Activated naive CD4-positive, alpha-beta T cell treated with anti-CD3 and anti-CD28 coated beads for 36 hours (primary cell): ENCODE data around the gene KIRREL1. TPM values are rescaled to one million over a fixed set of nuclear protein-coding genes. Genes with fewer than 3 reads are reported as not detected.

ENCODE experiments used
- CTCF ChIA-PET: fragments of 350-600 bp; sonication (Branson Sonifier 250); formaldehyde crosslinking; loops from one replicate; lab custom pipeline; 2021; ENCODE audit warnings: antibody characterized with exemption; lab: Charles Lee
- DNase-seq: peaks from one replicate; pipeline ENCODE4 v3.0.0-alpha.2; 2020
- H3K27ac Mint-ChIP-seq: one replicate; pipeline ENCODE4 v1.8.0; 2021; ENCODE audit warnings: mild to moderate bottlenecking, mixed read lengths
- H3K27me3 Mint-ChIP-seq: one replicate; pipeline ENCODE4 v1.8.0; 2021; ENCODE audit warnings: low read depth, mixed read lengths
- H3K36me3 Mint-ChIP-seq: one replicate; pipeline ENCODE4 v1.8.0; 2021; ENCODE audit warnings: low read depth, mixed read lengths
- H3K4me1 Mint-ChIP-seq: one replicate; pipeline ENCODE4 v1.8.0; 2021; ENCODE audit warnings: low read depth, mixed read lengths
- H3K4me3 Mint-ChIP-seq: one replicate; pipeline ENCODE4 v1.8.0; 2021; ENCODE audit warnings: mild to moderate bottlenecking, moderate library complexity, mixed read lengths
- H3K9me3 Mint-ChIP-seq: one replicate; pipeline ENCODE4 v1.8.0; 2021; ENCODE audit warnings: mixed read lengths
- intact Hi-C: fragments of 100-400 bp; cut with micrococcal nuclease; formaldehyde crosslinking; loops from one replicate; pipeline ENCODE4 v1.15.1; 2023
- total RNA-seq, 2 experiments: library from RNA; stranded (reverse); gene quantifications; one replicate each; pipeline ENCODE4 v1.2.3, GENCODE V29; 2021

Gene KIRREL1
- total RNA-seq, 2 experiments from 2014 or later: 0.05 TPM; not detected in 1

DNA sequence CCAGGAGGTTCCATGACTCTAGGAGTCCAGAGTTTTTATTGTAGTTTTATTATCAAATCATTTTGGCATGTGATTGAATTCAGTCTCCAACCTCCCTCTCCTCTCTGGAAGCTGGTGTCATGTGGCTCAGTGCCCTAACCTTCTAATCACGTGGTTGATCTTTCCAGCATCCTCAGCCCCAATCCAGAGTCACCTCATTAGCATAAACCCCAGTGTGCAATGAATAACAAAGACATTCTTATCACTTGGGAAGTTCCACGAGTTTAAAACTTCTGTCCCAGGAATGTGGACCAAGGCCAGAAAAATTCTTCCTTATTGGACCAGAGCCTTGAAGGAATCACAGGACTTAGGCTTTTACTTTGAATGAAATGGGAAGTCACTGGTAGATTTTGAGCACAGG lies 52.2 kb downstream of the KIRREL1 start:
- Mint-ChIP-seq H3K9me3 (no peaks in the 10 kb centered on the region), H3K36me3 (no peaks in the 10 kb centered on the region), H3K4me1 (no peaks in the 10 kb centered on the region), H3K27ac (no peak overlapping the region), H3K4me3 (no peak overlapping the region), H3K27me3 (peaks cover 2% of the 10 kb centered on the region)
- intact Hi-C loops: no loop called here
- CTCF ChIA-PET: interaction anchor here (1.5 kb wide), 1 partner anchor 10 kb away, joined by 4 read pairs; no protein-coding TSS in a partner anchor
- no peak for DNase-seq

GRCh38 chr1:158046715-158047510 lies 53.5 kb downstream of the KIRREL1 start:
- Mint-ChIP-seq H3K27ac (no peak overlapping the region), H3K27me3 (no peaks in the 10 kb centered on the region), H3K4me3 (no peak overlapping the region), H3K36me3 (no peaks in the 10 kb centered on the region), H3K4me1 (no peaks in the 10 kb centered on the region), H3K9me3 (no peaks in the 10 kb centered on the region)
- intact Hi-C loops: no loop called here
- CTCF ChIA-PET: interaction anchor here (1.5 kb wide), 1 partner anchor 11 kb away, joined by 4 read pairs; no protein-coding TSS in a partner anchor
- DNase-seq: no peak

GRCh38 chr1:158048371-158049067 lies 55.1 kb downstream of the KIRREL1 start:
- H3K27me3 Mint-ChIP-seq: no peaks in the 10 kb centered on the region
- H3K4me1 Mint-ChIP-seq: no peaks in the 10 kb centered on the region
- intact Hi-C loops: no loop called here
- CTCF ChIA-PET: no interaction called here
- H3K4me3 Mint-ChIP-seq: no peak overlapping the region
- H3K9me3 Mint-ChIP-seq: no peaks in the 10 kb centered on the region
- no peaks in the 10 kb centered on the region for H3K36me3 Mint-ChIP-seq
- H3K27ac Mint-ChIP-seq: no peak overlapping the region
- no peak for DNase-seq

GRCh38 chr1:158049853-158050252 lies 56.4 kb downstream of the KIRREL1 start:
- intact Hi-C loops: no loop called here
- CTCF ChIA-PET: no interaction called here
- no peaks in the 10 kb centered on the region for H3K27me3 Mint-ChIP-seq
- H3K9me3 Mint-ChIP-seq: no peaks in the 10 kb centered on the region
- no peak overlapping the region for H3K27ac Mint-ChIP-seq
- no peaks in the 10 kb centered on the region for H3K4me1 Mint-ChIP-seq
- H3K36me3 Mint-ChIP-seq: no peaks in the 10 kb centered on the region
- no peak overlapping the region for H3K4me3 Mint-ChIP-seq
- DNase-seq: no peak

GRCh38 chr1:158053276-158053675 lies 59.8 kb downstream of the KIRREL1 start:
- no peak for DNase-seq
- CTCF ChIA-PET: interaction anchor here (0.6 kb wide), 1 partner anchor 62 kb away, joined by 3 read pairs; no protein-coding TSS in a partner anchor
- H3K27me3 Mint-ChIP-seq: no peaks in the 10 kb centered on the region
- intact Hi-C loops: no loop called here
- no peaks in the 10 kb centered on the region for H3K36me3 Mint-ChIP-seq
- H3K4me1 Mint-ChIP-seq: no peaks in the 10 kb centered on the region
- H3K4me3 Mint-ChIP-seq: no peak overlapping the region
- H3K27ac Mint-ChIP-seq: no peak overlapping the region
- H3K9me3 Mint-ChIP-seq: no peaks in the 10 kb centered on the region

DNA sequence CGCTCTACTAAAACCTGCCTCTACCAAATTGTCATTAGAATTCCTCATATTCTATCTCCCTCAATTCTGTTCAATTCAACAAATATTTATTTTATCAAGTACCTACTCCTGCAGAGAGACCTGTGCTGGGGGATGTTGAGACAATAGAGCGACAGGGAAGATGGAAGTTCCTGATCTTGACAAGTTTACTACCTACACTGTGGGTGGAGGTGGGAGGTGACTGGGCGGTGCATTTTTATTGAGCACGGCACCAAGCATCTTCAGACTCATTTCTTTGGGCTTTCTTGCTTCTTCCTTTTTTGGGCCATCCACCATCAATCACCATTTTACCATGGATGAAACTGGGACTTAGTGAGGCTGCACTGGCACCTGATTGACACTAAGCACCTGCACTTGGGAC lies 61.3 kb downstream of the KIRREL1 start:
- no peak for DNase-seq
- Mint-ChIP-seq H3K27me3 (no peaks in the 10 kb centered on the region), H3K4me1 (no peaks in the 10 kb centered on the region), H3K9me3 (no peaks in the 10 kb centered on the region), H3K4me3 (no peak overlapping the region), H3K36me3 (no peaks in the 10 kb centered on the region), H3K27ac (no peak overlapping the region)
- CTCF ChIA-PET: interaction anchor here (0.6 kb wide), 1 partner anchor 63 kb away, joined by 3 read pairs; no protein-coding TSS in a partner anchor
- intact Hi-C loops: no loop called here

DNA sequence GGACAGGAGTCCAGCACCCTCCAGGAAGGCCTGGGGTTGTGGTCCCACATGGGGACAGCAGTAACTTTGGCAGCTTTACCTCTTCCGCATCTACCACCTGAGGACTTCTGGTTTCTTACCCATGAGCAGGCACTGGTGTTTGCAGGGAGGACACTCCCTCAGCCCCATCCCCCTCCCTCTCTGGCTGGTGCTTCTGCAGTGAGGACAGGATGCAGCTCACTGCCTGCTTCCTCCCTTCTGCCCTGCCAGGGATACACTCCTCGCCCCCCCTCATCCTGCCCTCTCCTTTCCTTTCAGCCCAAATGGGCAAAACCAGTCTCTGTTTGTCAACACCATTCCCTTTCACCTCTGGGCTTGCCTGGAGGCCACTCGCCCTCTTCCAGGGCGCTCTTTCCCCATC lies 62.4 kb downstream of the KIRREL1 start:
- CTCF ChIA-PET: no interaction called here
- H3K9me3 Mint-ChIP-seq: no peaks in the 10 kb centered on the region
- no peak overlapping the region for H3K4me3 Mint-ChIP-seq
- H3K36me3 Mint-ChIP-seq: no peaks in the 10 kb centered on the region
- intact Hi-C loops: no loop called here
- H3K27me3 Mint-ChIP-seq: peaks cover 5% of the 10 kb centered on the region
- H3K27ac Mint-ChIP-seq: no peak overlapping the region
- no peaks in the 10 kb centered on the region for H3K4me1 Mint-ChIP-seq
- DNase-seq: no peak

DNA sequence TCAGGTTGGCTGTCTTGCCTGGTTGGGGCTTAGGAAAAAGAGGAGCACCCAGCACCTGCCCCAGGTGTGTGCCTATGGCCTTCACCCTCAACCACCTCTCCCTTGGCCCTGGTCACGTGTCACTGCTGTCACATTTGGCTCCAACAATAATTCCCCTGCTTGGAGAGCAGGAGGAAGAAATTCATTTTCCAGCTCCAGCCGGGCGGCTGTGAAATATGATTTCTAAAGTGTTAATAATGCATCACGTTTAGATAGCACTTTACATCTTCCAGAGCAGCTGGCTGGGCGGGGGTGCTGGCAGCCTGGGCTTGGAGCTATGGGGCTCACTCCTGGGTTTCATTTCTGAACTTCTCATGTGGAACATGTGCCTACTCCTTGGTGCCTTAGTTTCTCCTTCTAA lies 63.1 kb downstream of the KIRREL1 start:
- no peaks in the 10 kb centered on the region for H3K4me1 Mint-ChIP-seq
- intact Hi-C loops: no loop called here
- no peaks in the 10 kb centered on the region for H3K36me3 Mint-ChIP-seq
- no peak overlapping the region for H3K4me3 Mint-ChIP-seq
- DNase-seq: no peak
- H3K27ac Mint-ChIP-seq: no peak overlapping the region
- peaks cover 5% of the 10 kb centered on the region for H3K27me3 Mint-ChIP-seq
- no peaks in the 10 kb centered on the region for H3K9me3 Mint-ChIP-seq
- CTCF ChIA-PET: no interaction called here

DNA sequence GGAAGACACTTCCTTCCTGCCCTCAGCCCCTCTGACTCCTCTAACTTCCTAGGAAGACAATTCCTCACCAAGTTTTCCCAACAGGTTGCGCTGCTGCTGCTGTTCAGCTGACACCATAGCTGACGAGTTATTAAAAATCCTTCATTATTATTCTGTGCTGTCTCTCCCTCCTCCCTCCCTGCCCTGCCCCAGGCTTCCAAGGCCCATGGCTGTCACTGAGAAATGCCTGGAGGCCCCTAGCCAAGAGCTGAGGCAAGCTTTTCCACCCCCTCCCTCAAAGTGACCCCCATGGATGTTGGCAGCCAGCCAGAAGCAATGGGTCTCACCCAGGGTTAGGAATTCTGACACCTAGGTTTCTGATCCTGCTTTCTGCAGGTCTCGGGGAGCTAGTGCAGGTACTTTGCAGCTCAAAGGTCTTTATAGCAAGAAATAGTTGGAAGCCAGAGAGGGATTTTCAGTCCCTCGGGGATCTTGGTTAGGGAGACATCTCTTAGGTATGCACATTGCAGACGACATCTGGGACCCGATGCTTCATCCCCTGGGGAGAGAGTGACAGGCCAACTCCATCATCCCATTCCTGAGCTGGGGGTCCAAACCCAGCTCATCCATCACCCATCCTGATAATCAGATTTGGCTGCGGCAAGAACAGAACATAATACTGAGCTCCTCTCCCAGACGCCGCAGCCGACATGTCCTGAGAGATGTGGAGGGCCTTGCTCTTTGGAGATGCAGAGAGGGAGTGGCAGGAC lies 65.0 kb downstream of the KIRREL1 start:
- Mint-ChIP-seq H3K27ac (no peak overlapping the region), H3K4me1 (no peaks in the 10 kb centered on the region), H3K27me3 (peaks cover 6% of the 10 kb centered on the region), H3K36me3 (no peaks in the 10 kb centered on the region), H3K9me3 (no peaks in the 10 kb centered on the region), H3K4me3 (no peak overlapping the region)
- intact Hi-C loops: no loop called here
- CTCF ChIA-PET: no interaction called here
- DNase-seq: no peak

DNA sequence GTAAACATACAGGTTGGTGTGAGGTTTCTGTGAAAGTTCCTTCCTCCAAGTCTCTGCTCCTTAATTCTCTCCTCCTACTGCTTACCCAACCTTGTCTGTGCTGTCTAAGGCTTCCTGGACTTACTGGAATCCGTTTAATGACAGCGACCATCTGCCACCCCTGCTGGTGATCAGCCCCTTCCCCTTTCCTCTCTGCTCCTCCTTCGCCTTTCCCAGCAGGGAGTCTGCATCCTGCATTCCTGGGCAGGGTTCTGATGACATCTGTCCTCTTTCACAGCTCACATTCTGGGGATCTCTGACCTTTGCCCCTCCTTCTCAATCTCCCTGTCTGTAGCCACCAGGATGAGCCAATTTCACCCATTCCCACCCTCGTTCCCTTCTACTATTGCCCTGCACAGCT lies 66.5 kb downstream of the KIRREL1 start:
- no peaks in the 10 kb centered on the region for H3K9me3 Mint-ChIP-seq
- H3K36me3 Mint-ChIP-seq: no peaks in the 10 kb centered on the region
- intact Hi-C loops: no loop called here
- H3K4me3 Mint-ChIP-seq: no peak overlapping the region
- no peak for DNase-seq
- H3K4me1 Mint-ChIP-seq: no peaks in the 10 kb centered on the region
- CTCF ChIA-PET: no interaction called here
- no peak overlapping the region for H3K27ac Mint-ChIP-seq
- peaks cover 9% of the 10 kb centered on the region for H3K27me3 Mint-ChIP-seq

GRCh38 chr1:158062174-158062573 lies 68.7 kb downstream of the KIRREL1 start:
- Mint-ChIP-seq H3K9me3 (no peaks in the 10 kb centered on the region), H3K4me1 (no peaks in the 10 kb centered on the region), H3K27ac (no peak overlapping the region), H3K36me3 (no peaks in the 10 kb centered on the region), H3K4me3 (no peak overlapping the region), H3K27me3 (peaks cover 12% of the 10 kb centered on the region)
- intact Hi-C loops: no loop called here
- CTCF ChIA-PET: no interaction called here
- DNase-seq: no peak

- H3K4me3 Mint-ChIP-seq: no peak overlapping the region
- CTCF ChIA-PET: no interaction called here
- intact Hi-C loops: no loop called here
Observed at GRCh38 chr1:158067662-158068061, 74.2 kb downstream of the KIRREL1 start.

More at GRCh38 chr1:158067662-158068061, 74.2 kb downstream of the KIRREL1 start:
- no peak for DNase-seq
- no peaks in the 10 kb centered on the region for H3K36me3 Mint-ChIP-seq
- no peak overlapping the region for H3K27ac Mint-ChIP-seq
- no peaks in the 10 kb centered on the region for H3K4me1 Mint-ChIP-seq
- H3K9me3 Mint-ChIP-seq: no peaks in the 10 kb centered on the region
- H3K27me3 Mint-ChIP-seq: peaks cover 13% of the 10 kb centered on the region
